ENCODE data around the gene CENPP. TPM values are rescaled to one million over a fixed set of nuclear protein-coding genes. Genes with fewer than 3 reads are reported as not detected.

CENPP gene
- total RNA-seq, 1 donor from 2014 or later: 24.6 TPM

GRCh38 chr9:92626484-92626883, 300.7 kb downstream of the CENPP start:
- Mint-ChIP-seq H3K4me1 (ENCODE audit: low read depth) (peaks cover 19% of the 10 kb centered on the region), H3K27me3 (ENCODE audit: insufficient read depth) (no peaks in the 10 kb centered on the region), H3K4me3 (no peak overlapping the region), H3K9me3 (no peaks in the 10 kb centered on the region), H3K27ac (peak overlapping the region; percentile 2), H3K36me3 (ENCODE audit: low read depth) (peaks cover 38% of the 10 kb centered on the region)
- no peak for DNase-seq (ENCODE audit: low spot score)
- intact Hi-C loops (cut with micrococcal nuclease): no loop called here

DNA sequence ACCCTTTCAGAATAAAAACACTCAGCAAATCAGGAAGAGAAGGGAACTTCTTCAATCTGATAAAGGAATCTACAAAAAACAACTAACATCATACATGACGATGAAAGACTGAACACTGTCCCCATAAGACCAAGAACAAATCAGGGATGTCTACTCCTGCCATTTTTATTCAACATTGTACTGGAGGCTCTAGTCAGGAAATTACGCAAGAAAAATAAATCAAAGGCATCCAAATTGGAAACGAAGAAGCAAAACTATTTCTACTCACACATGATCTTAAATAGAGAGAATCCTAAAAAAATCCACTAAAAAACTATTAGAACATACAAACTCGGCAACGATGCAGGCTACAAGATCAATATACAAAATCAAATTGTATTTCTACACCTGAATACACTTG, 301.9 kb downstream of the CENPP start:
- Mint-ChIP-seq H3K9me3 (no peaks in the 10 kb centered on the region), H3K36me3 (ENCODE audit: low read depth) (peaks cover 43% of the 10 kb centered on the region), H3K4me1 (ENCODE audit: low read depth) (peaks cover 27% of the 10 kb centered on the region), H3K27me3 (ENCODE audit: insufficient read depth) (no peaks in the 10 kb centered on the region), H3K27ac (no peak overlapping the region), H3K4me3 (no peak overlapping the region)
- DNase-seq (ENCODE audit: low spot score): no peak
- intact Hi-C loops (cut with micrococcal nuclease): no loop called here

DNA sequence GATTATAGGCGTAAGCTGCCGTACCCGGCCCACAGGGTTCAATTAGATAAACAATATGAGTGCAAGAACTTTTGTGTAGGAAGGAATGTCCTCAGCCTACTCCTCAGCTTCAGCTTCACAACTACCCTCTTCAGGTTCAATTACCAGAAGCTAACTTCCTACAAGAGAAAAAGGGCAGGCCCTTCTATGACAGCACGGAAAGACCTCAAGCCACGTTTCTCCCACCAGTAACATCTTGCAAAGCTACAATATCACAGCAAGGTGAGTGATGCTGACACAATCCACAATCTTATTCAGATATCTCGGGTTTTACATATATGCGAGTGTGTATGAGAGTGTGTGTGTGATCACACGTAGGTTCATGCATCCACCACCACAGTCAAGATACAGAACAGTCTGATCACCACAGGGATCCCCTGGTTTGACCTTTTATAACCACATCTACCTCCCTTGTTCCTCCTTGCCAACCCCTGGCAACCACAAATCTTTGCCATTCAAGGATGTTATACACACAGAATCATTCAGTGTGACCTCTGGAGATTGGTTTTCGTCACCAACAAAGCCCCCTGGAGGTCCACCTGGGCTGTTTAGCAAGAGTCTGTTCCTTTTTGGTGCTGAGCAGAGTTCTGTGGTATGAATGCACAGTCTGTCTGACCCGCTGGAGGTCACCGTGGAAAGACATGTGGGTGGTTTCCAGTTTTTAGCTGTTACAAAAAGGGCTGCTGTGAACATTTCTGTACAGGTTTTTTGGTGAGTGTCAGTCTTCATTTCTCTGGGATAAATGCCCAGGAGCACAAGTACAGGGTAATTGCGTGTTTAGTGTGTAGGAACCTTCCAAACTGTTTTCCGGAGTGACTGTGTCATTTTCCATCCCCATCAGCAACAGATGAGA, 305.9 kb downstream of the CENPP start:
- Mint-ChIP-seq H3K4me3 (peak overlapping the region; percentile 45), H3K27ac (peak overlapping the region; percentile 72), H3K9me3 (no peaks in the 10 kb centered on the region), H3K27me3 (ENCODE audit: insufficient read depth) (no peaks in the 10 kb centered on the region), H3K4me1 (ENCODE audit: low read depth) (peaks cover 26% of the 10 kb centered on the region), H3K36me3 (ENCODE audit: low read depth) (peaks cover 49% of the 10 kb centered on the region)
- intact Hi-C loops (cut with micrococcal nuclease): loop anchor here (5.0 to 10.0 kb wide), 3 partner anchors 36 to 354 kb away; no protein-coding TSS in a partner anchor
- no peak for DNase-seq (ENCODE audit: low spot score)

- no peaks in the 10 kb centered on the region for H3K27me3 Mint-ChIP-seq (ENCODE audit: insufficient read depth)
- H3K4me3 Mint-ChIP-seq: no peak overlapping the region
- no peaks in the 10 kb centered on the region for H3K9me3 Mint-ChIP-seq
- DNase-seq (ENCODE audit: low spot score): no peak
- intact Hi-C loops (cut with micrococcal nuclease): loop anchor here (5.0 to 10.0 kb wide), 3 partner anchors 35 to 355 kb away; no protein-coding TSS in a partner anchor
- peak overlapping the region; percentile 18 for H3K27ac Mint-ChIP-seq
- H3K36me3 Mint-ChIP-seq (ENCODE audit: low read depth): peaks cover 45% of the 10 kb centered on the region
- peaks cover 26% of the 10 kb centered on the region for H3K4me1 Mint-ChIP-seq (ENCODE audit: low read depth)
Measured at GRCh38 chr9:92632641-92633040, 306.9 kb downstream of the CENPP start.

DNA sequence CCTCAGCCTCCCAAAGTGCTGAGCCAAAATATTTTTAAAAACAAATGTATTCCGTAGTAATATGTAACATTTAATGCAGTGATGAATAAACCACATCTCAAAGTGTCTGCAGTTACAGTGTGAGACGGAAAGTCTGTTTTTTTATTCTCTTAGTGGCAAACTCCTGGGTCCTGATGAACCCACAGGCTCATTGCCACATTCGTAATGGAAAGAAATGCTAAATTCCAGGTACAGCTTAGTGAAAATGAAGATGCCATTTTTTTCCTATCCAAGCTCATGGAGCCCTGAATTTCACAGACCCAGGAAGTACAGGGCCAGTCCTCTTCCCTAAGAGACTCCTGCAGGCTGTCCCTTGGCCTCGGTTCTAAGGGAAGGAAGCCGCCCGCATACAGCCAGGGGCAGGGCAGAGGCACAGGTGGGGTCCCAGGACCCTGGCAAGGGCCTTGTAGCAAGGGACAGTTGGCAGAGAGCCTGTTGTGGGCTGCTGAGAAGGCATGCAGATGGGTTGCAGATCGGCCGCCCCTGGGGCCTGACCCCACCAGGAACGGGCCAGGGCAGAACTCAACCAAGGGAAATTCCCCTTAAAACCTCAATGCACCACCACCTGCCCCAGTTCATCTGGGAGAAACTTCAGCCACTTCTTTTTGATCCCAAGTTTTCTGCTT, 308.0 kb downstream of the CENPP start:
- intact Hi-C loops (cut with micrococcal nuclease): loop anchor here (1.0 to 10.0 kb wide), 7 partner anchors 34 to 499 kb away; partner anchors contain the start of genes CENPP, IARS1 and NOL8
- no peak overlapping the region for H3K27ac Mint-ChIP-seq
- H3K9me3 Mint-ChIP-seq: no peaks in the 10 kb centered on the region
- H3K4me3 Mint-ChIP-seq: no peak overlapping the region
- H3K36me3 Mint-ChIP-seq (ENCODE audit: low read depth): peaks cover 47% of the 10 kb centered on the region
- no peak for DNase-seq (ENCODE audit: low spot score)
- no peaks in the 10 kb centered on the region for H3K27me3 Mint-ChIP-seq (ENCODE audit: insufficient read depth)
- peaks cover 26% of the 10 kb centered on the region for H3K4me1 Mint-ChIP-seq (ENCODE audit: low read depth)

DNA sequence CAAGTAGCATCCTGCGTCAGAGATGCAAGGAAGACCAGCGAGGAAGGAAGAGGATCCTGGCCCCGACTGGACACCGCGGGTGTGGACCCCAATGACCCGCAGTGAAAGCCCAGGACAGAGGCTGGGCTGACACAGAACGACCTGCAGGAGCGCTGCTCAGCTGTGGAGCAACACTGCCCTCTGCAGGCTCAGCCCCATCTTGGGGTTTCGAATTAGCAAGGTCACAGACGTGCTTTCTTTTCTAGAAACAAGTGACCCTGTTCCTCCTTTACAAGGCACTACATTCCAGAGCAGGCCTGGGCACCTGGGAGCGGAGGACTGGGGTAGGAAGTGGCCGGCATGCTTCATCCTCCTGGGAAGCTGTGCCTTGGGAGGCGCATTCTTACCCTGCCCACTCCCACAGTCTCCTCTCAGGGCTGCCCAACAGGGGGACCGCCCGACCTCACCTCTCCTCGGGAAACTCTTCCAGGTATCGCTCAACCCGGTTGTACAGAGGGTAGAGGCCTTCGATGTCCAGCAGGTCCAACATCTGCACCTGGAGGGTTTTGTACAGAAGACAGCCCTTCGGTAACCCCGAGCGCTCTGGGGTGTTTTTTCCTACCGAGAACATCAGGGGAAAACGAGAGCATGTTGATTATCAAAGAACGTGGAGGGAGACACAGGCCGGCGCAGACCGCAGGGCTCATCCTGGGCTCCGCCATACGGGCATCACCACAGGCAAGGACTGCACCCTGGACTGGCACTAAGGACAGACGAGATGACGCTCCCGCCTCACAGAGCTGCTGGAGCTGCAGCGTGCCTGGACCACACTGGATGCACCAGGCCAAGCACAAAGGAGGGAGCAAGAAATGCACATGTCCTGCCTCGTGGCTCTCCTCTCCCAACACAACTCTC, 309.2 kb downstream of the CENPP start:
- Mint-ChIP-seq H3K4me3 (no peak overlapping the region), H3K27ac (peak overlapping the region; percentile 71), H3K4me1 (ENCODE audit: low read depth) (peaks cover 24% of the 10 kb centered on the region), H3K36me3 (ENCODE audit: low read depth) (peaks cover 40% of the 10 kb centered on the region), H3K27me3 (ENCODE audit: insufficient read depth) (no peaks in the 10 kb centered on the region), H3K9me3 (no peaks in the 10 kb centered on the region)
- DNase-seq (ENCODE audit: low spot score): peak; percentile 43
- intact Hi-C loops (cut with micrococcal nuclease): loop anchor here (1.0 to 10.0 kb wide), 7 partner anchors 32 to 501 kb away; partner anchors contain the start of genes CENPP, IARS1 and NOL8

DNA sequence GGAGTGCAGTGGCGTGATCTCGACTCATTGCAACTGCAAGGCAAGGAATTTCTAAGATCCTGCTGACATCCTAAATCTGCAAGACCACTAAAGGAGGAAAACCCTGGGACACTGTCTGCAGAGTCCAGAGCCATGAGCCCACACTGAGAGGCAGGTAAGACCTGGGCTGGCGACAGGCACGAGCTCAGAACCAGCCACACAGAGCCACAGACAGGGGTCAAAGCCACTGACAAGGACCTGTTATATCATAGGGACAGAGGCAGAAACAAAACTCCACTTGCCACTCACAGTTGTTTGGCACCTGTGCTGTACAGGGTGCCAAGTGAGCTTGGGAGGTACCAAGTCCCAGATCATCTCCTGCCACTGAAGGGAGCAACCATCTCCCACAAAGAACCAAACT, 310.0 kb downstream of the CENPP start:
- peaks cover 33% of the 10 kb centered on the region for H3K36me3 Mint-ChIP-seq (ENCODE audit: low read depth)
- no peak overlapping the region for H3K4me3 Mint-ChIP-seq
- H3K9me3 Mint-ChIP-seq: no peaks in the 10 kb centered on the region
- H3K27ac Mint-ChIP-seq: no peak overlapping the region
- peaks cover 16% of the 10 kb centered on the region for H3K4me1 Mint-ChIP-seq (ENCODE audit: low read depth)
- intact Hi-C loops (cut with micrococcal nuclease): loop anchor here (10.0 kb wide), 1 partner anchor 159 kb away; no protein-coding TSS in a partner anchor
- no peak for DNase-seq (ENCODE audit: low spot score)
- no peaks in the 10 kb centered on the region for H3K27me3 Mint-ChIP-seq (ENCODE audit: insufficient read depth)

DNA sequence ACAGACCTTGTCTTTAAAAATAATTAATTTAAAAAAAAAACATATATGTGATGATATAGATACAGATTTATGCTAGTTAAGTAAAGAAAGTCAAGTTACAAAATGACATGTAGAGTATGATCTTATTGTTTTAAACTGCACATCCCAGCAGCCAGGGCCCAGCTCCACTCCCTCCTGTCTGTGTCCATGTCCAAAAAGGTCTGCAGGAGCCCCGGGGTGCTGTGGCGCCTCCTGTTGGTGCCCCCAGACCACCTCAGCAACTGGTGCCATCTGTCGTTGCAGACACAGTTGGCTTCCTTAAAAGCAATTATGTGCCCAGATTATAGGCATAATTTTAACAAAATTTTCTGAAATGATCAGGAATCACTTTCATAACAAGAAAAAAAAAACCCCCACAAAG, 310.9 kb downstream of the CENPP start:
- H3K36me3 Mint-ChIP-seq (ENCODE audit: low read depth): peaks cover 35% of the 10 kb centered on the region

DNA sequence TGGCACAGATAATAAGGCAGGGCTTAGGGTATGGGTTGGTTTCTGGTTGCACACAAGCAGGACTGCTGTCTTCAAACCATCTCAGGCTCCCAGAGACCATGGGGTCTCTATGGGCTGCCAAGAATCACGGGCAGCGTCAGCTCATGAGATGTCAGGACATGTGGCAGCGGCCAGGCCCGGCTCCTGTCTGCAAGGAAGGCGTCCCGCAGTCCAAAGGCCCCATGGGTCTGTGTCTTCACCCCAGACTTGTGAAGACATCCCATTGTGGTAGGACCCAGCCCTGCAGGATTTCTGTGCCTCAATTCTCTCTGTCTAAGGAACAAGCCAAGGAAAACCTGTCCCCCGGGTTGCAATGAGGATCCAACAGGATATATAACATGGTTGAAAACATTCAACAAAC, 311.6 kb downstream of the CENPP start:
- no peak for DNase-seq (ENCODE audit: low spot score)
- H3K4me1 Mint-ChIP-seq (ENCODE audit: low read depth): peaks cover 5% of the 10 kb centered on the region
- H3K27me3 Mint-ChIP-seq (ENCODE audit: insufficient read depth): no peaks in the 10 kb centered on the region
- no peaks in the 10 kb centered on the region for H3K9me3 Mint-ChIP-seq
- no peak overlapping the region for H3K27ac Mint-ChIP-seq
- no peak overlapping the region for H3K4me3 Mint-ChIP-seq
- peaks cover 33% of the 10 kb centered on the region for H3K36me3 Mint-ChIP-seq (ENCODE audit: low read depth)
- intact Hi-C loops (cut with micrococcal nuclease): loop anchor here (10.0 kb wide), 1 partner anchor 157 kb away; no protein-coding TSS in a partner anchor

More for the DNA sequence above, 310.9 kb downstream of the CENPP start:
- intact Hi-C loops (cut with micrococcal nuclease): loop anchor here (10.0 kb wide), 1 partner anchor 158 kb away; no protein-coding TSS in a partner anchor
- no peaks in the 10 kb centered on the region for H3K9me3 Mint-ChIP-seq
- no peaks in the 10 kb centered on the region for H3K27me3 Mint-ChIP-seq (ENCODE audit: insufficient read depth)
- no peak overlapping the region for H3K27ac Mint-ChIP-seq
- DNase-seq (ENCODE audit: low spot score): no peak
- H3K4me3 Mint-ChIP-seq: no peak overlapping the region
- H3K4me1 Mint-ChIP-seq (ENCODE audit: low read depth): peaks cover 12% of the 10 kb centered on the region

GRCh38 chr9:92637886-92638620, 312.3 kb downstream of the CENPP start:
- no peak overlapping the region for H3K4me3 Mint-ChIP-seq
- peak overlapping the region; percentile 31 for H3K27ac Mint-ChIP-seq
- intact Hi-C loops (cut with micrococcal nuclease): loop anchor here (10.0 kb wide), 1 partner anchor 157 kb away; no protein-coding TSS in a partner anchor
- no peaks in the 10 kb centered on the region for H3K9me3 Mint-ChIP-seq
- no peaks in the 10 kb centered on the region for H3K27me3 Mint-ChIP-seq (ENCODE audit: insufficient read depth)
- H3K4me1 Mint-ChIP-seq (ENCODE audit: low read depth): peaks cover 5% of the 10 kb centered on the region
- H3K36me3 Mint-ChIP-seq (ENCODE audit: low read depth): peaks cover 33% of the 10 kb centered on the region
- no peak for DNase-seq (ENCODE audit: low spot score)

DNA sequence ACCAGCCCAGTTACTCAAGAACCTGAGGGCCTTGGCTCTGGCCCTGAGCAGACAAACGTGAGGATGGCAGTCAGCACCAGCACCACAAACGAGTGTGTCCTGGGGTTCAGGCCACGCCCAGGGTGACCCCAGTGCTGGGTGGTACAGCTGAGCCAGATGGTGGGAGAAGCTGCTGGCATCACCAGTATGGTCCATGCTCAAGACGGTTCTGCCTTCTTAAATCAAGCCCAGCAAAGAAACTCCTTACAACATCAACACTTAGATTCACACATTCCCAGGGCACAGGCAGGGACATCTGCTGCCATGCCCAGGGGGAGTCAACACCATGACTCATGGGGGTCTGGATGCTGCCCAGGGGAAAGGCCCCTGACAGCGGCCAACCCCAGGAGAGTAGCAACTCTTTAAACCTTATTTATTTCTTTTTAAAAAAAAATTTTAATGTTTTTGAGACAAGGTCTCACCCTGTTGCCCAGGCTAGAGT, 312.9 kb downstream of the CENPP start:
- peaks cover 5% of the 10 kb centered on the region for H3K4me1 Mint-ChIP-seq (ENCODE audit: low read depth)
- no peaks in the 10 kb centered on the region for H3K27me3 Mint-ChIP-seq (ENCODE audit: insufficient read depth)
- H3K36me3 Mint-ChIP-seq (ENCODE audit: low read depth): peaks cover 33% of the 10 kb centered on the region
- no peak for DNase-seq (ENCODE audit: low spot score)
- H3K4me3 Mint-ChIP-seq: no peak overlapping the region
- intact Hi-C loops (cut with micrococcal nuclease): loop anchor here (10.0 kb wide), 1 partner anchor 156 kb away; no protein-coding TSS in a partner anchor
- H3K9me3 Mint-ChIP-seq: no peaks in the 10 kb centered on the region
- peak overlapping the region; percentile 31 for H3K27ac Mint-ChIP-seq
